Mesendoderm (in vitro differentiated cells): ENCODE results near the gene CRIM1.

Experiments
- DNase-seq: peaks from one replicate; pipeline ENCODE4 v3.0.0; 2013
- H2AK5ac ChIP-seq: 2 replicates; pipeline ENCODE4 v1.6.1; 2013; ENCODE audit warnings: low read length, inconsistent platforms
- H2BK120ac ChIP-seq: 2 replicates; pipeline ENCODE4 v1.6.1; 2013; ENCODE audit warnings: low read depth, mild to moderate bottlenecking, low read length, moderate library complexity, mixed read lengths
- H2BK15ac ChIP-seq: replicated peaks from 2 replicates; pipeline ENCODE4 v1.6.1; 2013; ENCODE audit warnings: low read depth, mild to moderate bottlenecking, moderate library complexity
- H2BK5ac ChIP-seq: 2 replicates; pipeline ENCODE4 v1.6.1; 2013; ENCODE audit warnings: low read length, inconsistent platforms
- H3K18ac ChIP-seq: 2 replicates; pipeline ENCODE4 v1.6.1; 2013; ENCODE audit warnings: mild to moderate bottlenecking, low read length, mixed read lengths
- H3K23ac ChIP-seq: one replicate; pipeline ENCODE4 v1.6.1; 2013; ENCODE audit warnings: low read length
- H3K27ac ChIP-seq: 2 replicates; pipeline ENCODE4 v1.5.1; 2013; ENCODE audit warnings: low read depth, mild to moderate bottlenecking, inconsistent platforms, low read length, moderate library complexity
- H3K27me3 ChIP-seq: 2 replicates; pipeline ENCODE4 v1.6.1; 2013; ENCODE audit warnings: low read length, control low read depth, mild to moderate bottlenecking, inconsistent platforms; ENCODE audit not compliant: insufficient read depth, poor library complexity
- H3K36me3 ChIP-seq: 2 replicates; pipeline ENCODE4 v1.6.1; 2013; ENCODE audit warnings: low read length, inconsistent platforms; ENCODE audit not compliant: control insufficient read depth, insufficient read depth
- H3K4ac ChIP-seq: one replicate; pipeline ENCODE4 v1.6.1; 2013; ENCODE audit warnings: low read depth, mild to moderate bottlenecking, low read length, moderate library complexity
- H3K4me1 ChIP-seq: 2 replicates; pipeline ENCODE4 v1.6.1; 2013; ENCODE audit warnings: low read depth, low read length, inconsistent platforms; ENCODE audit not compliant: control insufficient read depth
- H3K4me2 ChIP-seq: 2 replicates; pipeline ENCODE4 v1.6.1; 2013; ENCODE audit warnings: low read length
- H3K4me3 ChIP-seq: 2 replicates; pipeline ENCODE4 v1.5.1; 2013; ENCODE audit warnings: mild to moderate bottlenecking, low read length
- H3K56ac ChIP-seq: one replicate; pipeline ENCODE4 v1.6.1; 2013; ENCODE audit warnings: low read length
- H3K79me1 ChIP-seq: 2 replicates; pipeline ENCODE4 v1.6.1; 2013; ENCODE audit warnings: low read length, inconsistent platforms
- H3K79me2 ChIP-seq: 2 replicates; pipeline ENCODE4 v1.6.1; 2013; ENCODE audit warnings: mild to moderate bottlenecking, low read length; ENCODE audit not compliant: control insufficient read depth, insufficient read depth
- H3K9ac ChIP-seq: 2 replicates; pipeline ENCODE4 v1.6.1; 2013; ENCODE audit warnings: low read length, inconsistent platforms
- H4K5ac ChIP-seq: one replicate; pipeline ENCODE4 v1.6.1; 2013; ENCODE audit warnings: low read length
- H4K8ac ChIP-seq: one replicate; pipeline ENCODE4 v1.6.1; 2013; ENCODE audit warnings: low read depth, mild to moderate bottlenecking, control low read depth, low read length, moderate library complexity
- WGBS: extraction: QIAGEN DNeasy Blood & Tissue Kit; methylation state at CpG from one replicate; pipeline ENCODE4 v1.1.7; 2013; ENCODE audit warnings: low lambda C conversion rate, missing lambda C conversion rate; ENCODE audit not compliant: insufficient coverage; ENCODE audit errors: extremely low coverage; 5-methylcytosine and 5-hydroxymethylcytosine counted together

CRIM1 gene

GRCh38 chr2:36438449-36438977, 82.9 kb downstream of the CRIM1 start:
- Histone ChIP-seq H3K9ac (no peak overlapping the region), H4K5ac (no peak overlapping the region), H3K56ac (no peak overlapping the region), H2AK5ac (no peak overlapping the region), H3K4me2 (no peak overlapping the region), H3K4ac (no peak overlapping the region), H2BK120ac (no peak overlapping the region), H3K36me3 (no peaks in the 10 kb centered on the region), H3K27ac (no peak overlapping the region), H2BK5ac (no peak overlapping the region), H3K18ac (peak overlapping the region; percentile 30), H4K8ac (no peak overlapping the region), H3K79me2 (peaks cover 5% of the 10 kb centered on the region), H3K4me3 (no peak overlapping the region), H3K23ac (no peak overlapping the region), H3K4me1 (no peaks in the 10 kb centered on the region), H3K79me1 (peaks cover 11% of the 10 kb centered on the region), H2BK15ac (no peak overlapping the region), H3K27me3 (no peaks in the 10 kb centered on the region)
- peak; percentile 47 for DNase-seq
- WGBS: no CpG with 5 or more reads among the region's 3 CpGs

- no peak overlapping the region for H2AK5ac ChIP-seq
- no peak overlapping the region for H3K23ac ChIP-seq
- H3K4me2 ChIP-seq: no peak overlapping the region
- H3K27me3 ChIP-seq: no peaks in the 10 kb centered on the region
- no peak overlapping the region for H4K8ac ChIP-seq
- no CpG with 5 or more reads among the region's 4 CpGs for WGBS
- H3K79me1 ChIP-seq: peaks cover 11% of the 10 kb centered on the region
- no peak overlapping the region for H3K27ac ChIP-seq
- no peak overlapping the region for H2BK15ac ChIP-seq
- H2BK120ac ChIP-seq: no peak overlapping the region
- H3K56ac ChIP-seq: no peak overlapping the region
- no peak overlapping the region for H2BK5ac ChIP-seq
- H3K4ac ChIP-seq: no peak overlapping the region
- peaks cover 3% of the 10 kb centered on the region for H3K79me2 ChIP-seq
- no peaks in the 10 kb centered on the region for H3K36me3 ChIP-seq
- H3K4me3 ChIP-seq: no peak overlapping the region
- H3K18ac ChIP-seq: no peak overlapping the region
- no peak for DNase-seq
- H4K5ac ChIP-seq: no peak overlapping the region
- H3K4me1 ChIP-seq: no peaks in the 10 kb centered on the region
- H3K9ac ChIP-seq: no peak overlapping the region
These were observed 83.5 kb downstream of the CRIM1 start for GRCh38 chr2:36439084-36439483.

GRCh38 chr2:36441065-36441625, 85.6 kb downstream of the CRIM1 start:
- no CpG with 5 or more reads among the region's 13 CpGs for WGBS
- no peak overlapping the region for H3K27ac ChIP-seq
- no peaks in the 10 kb centered on the region for H3K36me3 ChIP-seq
- H3K23ac ChIP-seq: no peak overlapping the region
- H4K8ac ChIP-seq: no peak overlapping the region
- H3K56ac ChIP-seq: no peak overlapping the region
- peaks cover 8% of the 10 kb centered on the region for H3K4me1 ChIP-seq
- no peak overlapping the region for H2BK5ac ChIP-seq
- H3K4ac ChIP-seq: no peak overlapping the region
- H4K5ac ChIP-seq: no peak overlapping the region
- H3K79me2 ChIP-seq: no peaks in the 10 kb centered on the region
- no peak overlapping the region for H2BK120ac ChIP-seq
- no peak overlapping the region for H3K4me2 ChIP-seq
- DNase-seq: no peak
- H3K18ac ChIP-seq: no peak overlapping the region
- H3K4me3 ChIP-seq: no peak overlapping the region
- no peaks in the 10 kb centered on the region for H3K27me3 ChIP-seq
- peaks cover 9% of the 10 kb centered on the region for H3K79me1 ChIP-seq
- H3K9ac ChIP-seq: no peak overlapping the region
- H2AK5ac ChIP-seq: no peak overlapping the region
- H2BK15ac ChIP-seq: no peak overlapping the region

- H4K5ac ChIP-seq: no peak overlapping the region
- H2BK15ac ChIP-seq: no peak overlapping the region
- H3K36me3 ChIP-seq: no peaks in the 10 kb centered on the region
- no peak overlapping the region for H3K23ac ChIP-seq
- WGBS: no CpG with 5 or more reads among the region's 6 CpGs
- H3K18ac ChIP-seq: no peak overlapping the region
- H3K56ac ChIP-seq: no peak overlapping the region
- H3K4me1 ChIP-seq: peaks cover 8% of the 10 kb centered on the region
- no peak overlapping the region for H3K4ac ChIP-seq
- H2AK5ac ChIP-seq: no peak overlapping the region
- no peak overlapping the region for H3K4me2 ChIP-seq
- no peak overlapping the region for H3K27ac ChIP-seq
- no peak for DNase-seq
- no peaks in the 10 kb centered on the region for H3K27me3 ChIP-seq
- no peaks in the 10 kb centered on the region for H3K79me2 ChIP-seq
- peaks cover 9% of the 10 kb centered on the region for H3K79me1 ChIP-seq
- no peak overlapping the region for H3K9ac ChIP-seq
- no peak overlapping the region for H2BK120ac ChIP-seq
- H3K4me3 ChIP-seq: no peak overlapping the region
- no peak overlapping the region for H2BK5ac ChIP-seq
- no peak overlapping the region for H4K8ac ChIP-seq
These were observed 86.2 kb downstream of the CRIM1 start for GRCh38 chr2:36441816-36442215.

GRCh38 chr2:36444216-36444936, 88.8 kb downstream of the CRIM1 start:
- H3K18ac ChIP-seq: no peak overlapping the region
- H3K27me3 ChIP-seq: no peaks in the 10 kb centered on the region
- peaks cover 8% of the 10 kb centered on the region for H3K4me1 ChIP-seq
- no peak overlapping the region for H3K4me2 ChIP-seq
- no peak overlapping the region for H2BK5ac ChIP-seq
- H2AK5ac ChIP-seq: no peak overlapping the region
- no peak overlapping the region for H4K8ac ChIP-seq
- no peaks in the 10 kb centered on the region for H3K79me2 ChIP-seq
- H3K4ac ChIP-seq: no peak overlapping the region
- H2BK15ac ChIP-seq: no peak overlapping the region
- H3K56ac ChIP-seq: no peak overlapping the region
- H3K4me3 ChIP-seq: no peak overlapping the region
- no peak overlapping the region for H3K23ac ChIP-seq
- H3K27ac ChIP-seq: no peak overlapping the region
- no CpG with 5 or more reads among the region's 7 CpGs for WGBS
- H4K5ac ChIP-seq: no peak overlapping the region
- peaks cover 1% of the 10 kb centered on the region for H3K36me3 ChIP-seq
- H3K9ac ChIP-seq: no peak overlapping the region
- DNase-seq: no peak
- no peak overlapping the region for H2BK120ac ChIP-seq
- peaks cover 7% of the 10 kb centered on the region for H3K79me1 ChIP-seq
